ENCODE measurements around the gene PEF1. TPM values are rescaled to one million over a fixed set of nuclear protein-coding genes. Genes with fewer than 3 reads are reported as not detected.
A peak's percentile ranks its signal among the peaks of the same experiment; 100 is the strongest.

PEF1 gene
- total RNA-seq, 2 donors from 2014 or later: 51.4 to 59.1 TPM

GRCh38 chr1:31593770-31594632 lies 50.7 kb downstream of the PEF1 start:
- no peaks in the 10 kb centered on the region for H3K9me3 Mint-ChIP-seq
- no peaks in the 10 kb centered on the region for H3K36me3 Mint-ChIP-seq (ENCODE audit: low read depth)
- H3K4me1 Mint-ChIP-seq: peaks cover 16% of the 10 kb centered on the region
- H3K27me3 Mint-ChIP-seq (ENCODE audit: insufficient read depth): peaks cover 15% of the 10 kb centered on the region
- Histone ChIP-seq H3K27ac (ENCODE audit: low read depth, low read length) (no peak overlapping the region), H3K27me3 (ENCODE audit: control insufficient read depth, insufficient read depth, low read length, poor library complexity, severe bottlenecking) (peaks cover 6% of the 10 kb centered on the region), H3K9me3 (ENCODE audit: control insufficient read depth, low read length) (no peaks in the 10 kb centered on the region), H3K4me1 (ENCODE audit: control insufficient read depth, insufficient read depth, low read length) (peaks cover 4% of the 10 kb centered on the region), H3K36me3 (ENCODE audit: control insufficient read depth, insufficient read depth, low read length) (no peaks in the 10 kb centered on the region), H3K4me3 (ENCODE audit: low read length) (no peak overlapping the region), H3K9ac (ENCODE audit: extremely low read depth, low read length, poor library complexity, severe bottlenecking) (no peak overlapping the region)
- H3K27ac Mint-ChIP-seq: no peak overlapping the region
- TF ChIP-seq, protein P1, sequence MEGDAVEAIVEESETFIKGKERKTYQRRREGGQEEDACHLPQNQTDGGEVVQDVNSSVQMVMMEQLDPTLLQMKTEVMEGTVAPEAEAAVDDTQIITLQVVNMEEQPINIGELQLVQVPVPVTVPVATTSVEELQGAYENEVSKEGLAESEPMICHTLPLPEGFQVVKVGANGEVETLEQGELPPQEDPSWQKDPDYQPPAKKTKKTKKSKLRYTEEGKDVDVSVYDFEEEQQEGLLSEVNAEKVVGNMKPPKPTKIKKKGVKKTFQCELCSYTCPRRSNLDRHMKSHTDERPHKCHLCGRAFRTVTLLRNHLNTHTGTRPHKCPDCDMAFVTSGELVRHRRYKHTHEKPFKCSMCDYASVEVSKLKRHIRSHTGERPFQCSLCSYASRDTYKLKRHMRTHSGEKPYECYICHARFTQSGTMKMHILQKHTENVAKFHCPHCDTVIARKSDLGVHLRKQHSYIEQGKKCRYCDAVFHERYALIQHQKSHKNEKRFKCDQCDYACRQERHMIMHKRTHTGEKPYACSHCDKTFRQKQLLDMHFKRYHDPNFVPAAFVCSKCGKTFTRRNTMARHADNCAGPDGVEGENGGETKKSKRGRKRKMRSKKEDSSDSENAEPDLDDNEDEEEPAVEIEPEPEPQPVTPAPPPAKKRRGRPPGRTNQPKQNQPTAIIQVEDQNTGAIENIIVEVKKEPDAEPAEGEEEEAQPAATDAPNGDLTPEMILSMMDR (conservative IDR thresholded peaks at IDR 0.05): peak; percentile 95
- H3K4me3 Mint-ChIP-seq: no peak overlapping the region
- peak; percentile 95 for DNase-seq
- WGBS, 2 experiments (ENCODE audit: insufficient coverage in 1 of 2, insufficient read length in 1 of 2): 57 to 60% methylated on average over 2 to 10 of the region's 10 CpGs

DNA sequence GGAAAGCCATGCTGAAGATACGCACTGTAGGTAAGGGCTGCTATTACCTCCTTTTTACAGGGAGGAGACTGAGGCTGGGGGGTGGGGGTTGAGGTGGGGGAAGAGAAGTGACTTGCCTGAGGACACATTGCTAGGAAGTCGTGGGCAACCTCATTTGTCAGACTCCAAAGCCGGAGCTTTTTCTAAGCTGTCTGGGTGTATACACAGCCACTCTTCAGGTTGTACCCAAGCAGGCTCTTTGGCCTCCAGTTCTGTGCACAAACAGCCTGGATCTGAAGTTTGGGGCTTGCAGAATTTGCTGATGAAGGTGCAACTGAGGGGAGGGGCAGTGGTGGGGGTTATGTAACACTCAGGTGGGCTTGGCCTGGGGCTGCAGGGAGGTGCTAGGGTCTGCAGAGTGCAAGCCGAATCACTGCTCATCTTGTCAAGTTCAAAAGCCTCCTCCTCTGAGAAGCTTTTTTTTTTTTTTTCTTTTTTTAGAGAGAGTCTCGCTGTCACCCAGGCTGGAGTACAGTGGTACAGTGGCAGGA lies 51.5 kb downstream of the PEF1 start:
- H3K9me3 Mint-ChIP-seq: no peaks in the 10 kb centered on the region
- no peak overlapping the region for H3K4me3 Mint-ChIP-seq
- WGBS, 2 experiments (ENCODE audit: insufficient coverage in 1 of 2, insufficient read length in 1 of 2): 88 to 91% methylated on average over 4 to 5 of the region's 5 CpGs
- Histone ChIP-seq H3K4me1 (ENCODE audit: control insufficient read depth, insufficient read depth, low read length) (peaks cover 4% of the 10 kb centered on the region), H3K27me3 (ENCODE audit: control insufficient read depth, insufficient read depth, low read length, poor library complexity, severe bottlenecking) (peaks cover 14% of the 10 kb centered on the region), H3K9ac (ENCODE audit: extremely low read depth, low read length, poor library complexity, severe bottlenecking) (no peak overlapping the region), H3K36me3 (ENCODE audit: control insufficient read depth, insufficient read depth, low read length) (no peaks in the 10 kb centered on the region), H3K27ac (ENCODE audit: low read depth, low read length) (no peak overlapping the region), H3K9me3 (ENCODE audit: control insufficient read depth, low read length) (no peaks in the 10 kb centered on the region), H3K4me3 (ENCODE audit: low read length) (no peak overlapping the region)
- peak; percentile 34 for DNase-seq
- peaks cover 16% of the 10 kb centered on the region for H3K4me1 Mint-ChIP-seq
- no peaks in the 10 kb centered on the region for H3K36me3 Mint-ChIP-seq (ENCODE audit: low read depth)
- H3K27me3 Mint-ChIP-seq (ENCODE audit: insufficient read depth): peaks cover 16% of the 10 kb centered on the region
- TF ChIP-seq, protein P1 (conservative IDR thresholded peaks at IDR 0.05): no peak
- H3K27ac Mint-ChIP-seq: no peak overlapping the region

DNA sequence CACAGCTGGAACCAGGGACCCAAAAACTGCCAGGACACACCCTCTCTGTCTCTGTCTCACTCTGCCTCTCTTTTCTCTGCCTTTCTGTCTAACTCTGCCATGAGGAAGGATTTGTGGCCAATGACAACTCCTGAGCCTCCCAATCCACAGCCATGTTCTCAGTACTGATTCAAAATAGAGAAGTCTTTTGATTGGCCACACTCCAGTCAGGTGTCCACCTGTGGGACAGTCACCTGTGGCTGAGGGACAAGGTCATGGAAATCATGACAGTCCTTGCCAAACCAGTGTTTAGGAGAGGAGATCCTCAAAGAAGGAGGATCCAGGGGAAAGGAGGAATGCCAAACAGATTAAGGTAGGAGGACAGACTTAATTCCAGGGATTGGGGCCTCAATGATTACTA lies 52.5 kb downstream of the PEF1 start:
- DNase-seq: peak; percentile 43
- H3K4me1 ChIP-seq (ENCODE audit: control insufficient read depth, insufficient read depth, low read length): peaks cover 4% of the 10 kb centered on the region
- Mint-ChIP-seq H3K27me3 (ENCODE audit: insufficient read depth) (peaks cover 21% of the 10 kb centered on the region), H3K4me3 (no peak overlapping the region), H3K27ac (no peak overlapping the region), H3K9me3 (no peaks in the 10 kb centered on the region), H3K4me1 (peaks cover 22% of the 10 kb centered on the region), H3K36me3 (ENCODE audit: low read depth) (no peaks in the 10 kb centered on the region)
- H3K36me3 ChIP-seq (ENCODE audit: control insufficient read depth, insufficient read depth, low read length): no peaks in the 10 kb centered on the region
- peaks cover 16% of the 10 kb centered on the region for H3K27me3 ChIP-seq (ENCODE audit: control insufficient read depth, insufficient read depth, low read length, poor library complexity, severe bottlenecking)
- no peak overlapping the region for H3K9ac ChIP-seq (ENCODE audit: extremely low read depth, low read length, poor library complexity, severe bottlenecking)
- TF ChIP-seq, protein P1 (conservative IDR thresholded peaks at IDR 0.05): no peak
- H3K9me3 ChIP-seq (ENCODE audit: control insufficient read depth, low read length): no peaks in the 10 kb centered on the region
- H3K4me3 ChIP-seq (ENCODE audit: low read length): no peak overlapping the region
- H3K27ac ChIP-seq (ENCODE audit: low read depth, low read length): no peak overlapping the region

Measured in endodermal cell (in vitro differentiated cells).